Panc1 (cell line): ENCODE results near the gene CHL1.

Source experiments
- CTCF ChIP-seq: fragments of 450-650 bp; IDR thresholded peaks from 2 replicates; pipeline ENCODE4 v1.5.1; 2017; ENCODE audit warnings: mild to moderate bottlenecking
- POLR2AphosphoS5 ChIP-seq: IDR thresholded peaks from 2 replicates; pipeline ENCODE4 v1.6.1; 2012; ENCODE audit warnings: mild to moderate bottlenecking, low read depth, low read length, moderate library complexity
- SIN3A ChIP-seq: IDR thresholded peaks from 2 replicates; pipeline ENCODE4 v1.6.1; 2012; ENCODE audit warnings: low read depth, mild to moderate bottlenecking, low read length, moderate library complexity, borderline replicate concordance; ENCODE audit not compliant: insufficient read depth
- TCF7L2 ChIP-seq: IDR thresholded peaks from 2 replicates; pipeline ENCODE4 v1.6.1; 2011; ENCODE audit warnings: mild to moderate bottlenecking, low read depth, low read length, inconsistent platforms
- TF ChIP-seq, protein P1 (sequence below), 2 experiments: IDR thresholded peaks; 2 replicates each; pipeline ENCODE4 v1.6.1; 2011 to 2012; ENCODE audit warnings: low read depth in 2 of 2, control low read depth in 1 of 2, low read length in 1 of 2, mild to moderate bottlenecking in 1 of 2, moderate library complexity in 1 of 2; ENCODE audit not compliant: insufficient read depth in 1 of 2

DNA sequence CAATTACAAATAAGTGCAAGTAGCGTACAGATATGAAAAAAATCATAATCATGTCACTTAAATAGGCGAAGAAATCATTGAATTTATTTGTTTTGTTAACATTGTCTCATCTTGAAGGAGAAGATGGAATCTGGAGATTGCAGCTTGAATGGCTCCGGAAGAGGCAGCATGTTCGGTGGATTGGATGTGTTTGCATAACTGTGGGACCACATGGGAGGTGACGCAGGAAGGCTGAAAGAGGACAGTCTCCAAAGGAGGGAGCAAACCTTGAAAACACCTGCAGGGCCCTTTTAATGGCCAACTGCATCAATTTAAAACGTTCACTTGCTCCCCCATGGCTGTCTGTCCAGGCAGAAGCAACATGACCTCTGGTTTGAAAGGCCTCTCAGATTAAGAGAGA, 61.3 kb downstream of the CHL1 start:
- TF ChIP-seq POLR2AphosphoS5: no peak
- no peak for TF ChIP-seq CTCF
- TF ChIP-seq SIN3A: no peak
- TF ChIP-seq TCF7L2: no peak
- TF ChIP-seq, protein P1, sequence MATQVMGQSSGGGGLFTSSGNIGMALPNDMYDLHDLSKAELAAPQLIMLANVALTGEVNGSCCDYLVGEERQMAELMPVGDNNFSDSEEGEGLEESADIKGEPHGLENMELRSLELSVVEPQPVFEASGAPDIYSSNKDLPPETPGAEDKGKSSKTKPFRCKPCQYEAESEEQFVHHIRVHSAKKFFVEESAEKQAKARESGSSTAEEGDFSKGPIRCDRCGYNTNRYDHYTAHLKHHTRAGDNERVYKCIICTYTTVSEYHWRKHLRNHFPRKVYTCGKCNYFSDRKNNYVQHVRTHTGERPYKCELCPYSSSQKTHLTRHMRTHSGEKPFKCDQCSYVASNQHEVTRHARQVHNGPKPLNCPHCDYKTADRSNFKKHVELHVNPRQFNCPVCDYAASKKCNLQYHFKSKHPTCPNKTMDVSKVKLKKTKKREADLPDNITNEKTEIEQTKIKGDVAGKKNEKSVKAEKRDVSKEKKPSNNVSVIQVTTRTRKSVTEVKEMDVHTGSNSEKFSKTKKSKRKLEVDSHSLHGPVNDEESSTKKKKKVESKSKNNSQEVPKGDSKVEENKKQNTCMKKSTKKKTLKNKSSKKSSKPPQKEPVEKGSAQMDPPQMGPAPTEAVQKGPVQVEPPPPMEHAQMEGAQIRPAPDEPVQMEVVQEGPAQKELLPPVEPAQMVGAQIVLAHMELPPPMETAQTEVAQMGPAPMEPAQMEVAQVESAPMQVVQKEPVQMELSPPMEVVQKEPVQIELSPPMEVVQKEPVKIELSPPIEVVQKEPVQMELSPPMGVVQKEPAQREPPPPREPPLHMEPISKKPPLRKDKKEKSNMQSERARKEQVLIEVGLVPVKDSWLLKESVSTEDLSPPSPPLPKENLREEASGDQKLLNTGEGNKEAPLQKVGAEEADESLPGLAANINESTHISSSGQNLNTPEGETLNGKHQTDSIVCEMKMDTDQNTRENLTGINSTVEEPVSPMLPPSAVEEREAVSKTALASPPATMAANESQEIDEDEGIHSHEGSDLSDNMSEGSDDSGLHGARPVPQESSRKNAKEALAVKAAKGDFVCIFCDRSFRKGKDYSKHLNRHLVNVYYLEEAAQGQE (IDR thresholded peaks at IDR 0.05; ENCODE audit: insufficient read depth in 1 of 2, low read depth in 2 of 2, low read length in 1 of 2): no peak
